Cardiac muscle cell (in vitro differentiated cells and primary cell): ENCODE measurements around the gene HOXC10. TPM values are rescaled to one million over a fixed set of nuclear protein-coding genes. Genes with fewer than 3 reads are reported as not detected.

Experiments
- DNase-seq, 2 donors: peaks; one replicate each; pipeline versions ENCODE4 v3.0.0 to v3.0.0-alpha.2; 2010 to 2017; ENCODE audit warnings: low read depth in 1 of 2, low spot score in 1 of 2
- H3K27ac ChIP-seq: fragments of 200-600 bp; sonication (generic); 2 replicates; pipeline ENCODE4 v1.5.1; 2016
- H3K27me3 ChIP-seq: fragments of 200-600 bp; sonication (generic); 2 replicates; pipeline ENCODE4 v1.6.0; 2016; ENCODE audit warnings: control low read depth
- H3K36me3 ChIP-seq: fragments of 200-600 bp; sonication (generic); 2 replicates; pipeline ENCODE4 v1.5.1; 2016; ENCODE audit warnings: control low read depth
- H3K4me1 ChIP-seq: fragments of 200-600 bp; sonication (generic); 2 replicates; pipeline ENCODE4 v1.8.1; 2017; ENCODE audit warnings: low read depth, mild to moderate bottlenecking, mixed run types
- H3K4me3 ChIP-seq: fragments of 200-600 bp; sonication (generic); 2 replicates; pipeline ENCODE4 v1.5.1; 2016; ENCODE audit warnings: mild to moderate bottlenecking
- H3K9me3 ChIP-seq: fragments of 200-600 bp; sonication (generic); 2 replicates; pipeline ENCODE4 v1.5.1; 2017; ENCODE audit warnings: low read depth, mild to moderate bottlenecking, control low read depth
- polyA plus RNA-seq: library from polyadenylated mRNA; unstranded; fragments of >200 nt; fragmentation: Nextera tagmentation; extraction: Ambion mirVana; gene quantifications from 2 replicates; pipeline ENCODE4 v1.2.1, GENCODE V29; 2016
- total RNA-seq: library from RNA; depleted of rRNA; stranded (reverse); fragments of >200 nt; gene quantifications from 2 replicates; pipeline ENCODE4 v1.2.3, GENCODE V29; 2016
- TF ChIP-seq, protein P1 (sequence below): IDR thresholded peaks from 2 replicates; pipeline ENCODE4 v1.5.1; 2012; ENCODE audit warnings: low read depth, mild to moderate bottlenecking, low read length

HOXC10 gene
- total and polyA plus RNA-seq, 2 experiments from 2014 or later: not detected

- Histone ChIP-seq H3K4me3 (no peak overlapping the region), H3K27me3 (peaks cover 100% of the 10 kb centered on the region), H3K27ac (no peak overlapping the region), H3K9me3 (no peaks in the 10 kb centered on the region), H3K36me3 (no peaks in the 10 kb centered on the region), H3K4me1 (peaks cover 3% of the 10 kb centered on the region)
- no peak for DNase-seq
- TF ChIP-seq, protein P1, sequence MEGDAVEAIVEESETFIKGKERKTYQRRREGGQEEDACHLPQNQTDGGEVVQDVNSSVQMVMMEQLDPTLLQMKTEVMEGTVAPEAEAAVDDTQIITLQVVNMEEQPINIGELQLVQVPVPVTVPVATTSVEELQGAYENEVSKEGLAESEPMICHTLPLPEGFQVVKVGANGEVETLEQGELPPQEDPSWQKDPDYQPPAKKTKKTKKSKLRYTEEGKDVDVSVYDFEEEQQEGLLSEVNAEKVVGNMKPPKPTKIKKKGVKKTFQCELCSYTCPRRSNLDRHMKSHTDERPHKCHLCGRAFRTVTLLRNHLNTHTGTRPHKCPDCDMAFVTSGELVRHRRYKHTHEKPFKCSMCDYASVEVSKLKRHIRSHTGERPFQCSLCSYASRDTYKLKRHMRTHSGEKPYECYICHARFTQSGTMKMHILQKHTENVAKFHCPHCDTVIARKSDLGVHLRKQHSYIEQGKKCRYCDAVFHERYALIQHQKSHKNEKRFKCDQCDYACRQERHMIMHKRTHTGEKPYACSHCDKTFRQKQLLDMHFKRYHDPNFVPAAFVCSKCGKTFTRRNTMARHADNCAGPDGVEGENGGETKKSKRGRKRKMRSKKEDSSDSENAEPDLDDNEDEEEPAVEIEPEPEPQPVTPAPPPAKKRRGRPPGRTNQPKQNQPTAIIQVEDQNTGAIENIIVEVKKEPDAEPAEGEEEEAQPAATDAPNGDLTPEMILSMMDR: no peak
Observed at GRCh38 chr12:53970451-53970850, 14.5 kb upstream of the HOXC10 start.

DNA sequence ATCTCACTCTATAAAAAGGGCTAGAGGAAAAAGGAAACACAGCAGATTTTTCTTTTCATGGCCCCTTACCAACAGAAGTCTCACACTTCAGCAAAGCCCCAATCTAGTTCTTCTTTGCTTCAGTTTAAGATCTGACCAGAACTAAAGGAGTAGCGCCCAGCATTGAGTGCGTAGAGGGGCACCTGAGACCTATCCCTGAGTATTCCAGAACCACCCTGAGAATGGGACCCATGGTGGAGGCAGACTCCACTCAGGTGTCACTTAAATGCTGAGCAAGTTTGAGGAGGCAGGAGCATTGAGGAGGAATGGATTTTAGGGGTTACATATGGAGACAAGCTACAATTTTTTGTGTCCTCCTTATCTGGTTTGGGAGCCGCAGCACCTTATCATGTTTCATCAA, 13.8 kb upstream of the HOXC10 start:
- Histone ChIP-seq H3K27ac (no peak overlapping the region), H3K27me3 (peaks cover 100% of the 10 kb centered on the region), H3K4me3 (no peak overlapping the region), H3K4me1 (peaks cover 4% of the 10 kb centered on the region), H3K36me3 (no peaks in the 10 kb centered on the region), H3K9me3 (no peaks in the 10 kb centered on the region)
- DNase-seq: no peak
- TF ChIP-seq, protein P1: no peak

- no peak for DNase-seq
- Histone ChIP-seq H3K4me1 (peaks cover 4% of the 10 kb centered on the region), H3K27me3 (peaks cover 100% of the 10 kb centered on the region), H3K27ac (no peak overlapping the region), H3K9me3 (no peaks in the 10 kb centered on the region), H3K4me3 (no peak overlapping the region), H3K36me3 (no peaks in the 10 kb centered on the region)
- TF ChIP-seq, protein P1: no peak
Observed at GRCh38 chr12:53971686-53972085, 13.3 kb upstream of the HOXC10 start.

GRCh38 chr12:53972152-53972702, 12.7 kb upstream of the HOXC10 start:
- no peak overlapping the region for H3K27ac ChIP-seq
- no peaks in the 10 kb centered on the region for H3K36me3 ChIP-seq
- TF ChIP-seq, protein P1: no peak
- no peak for DNase-seq
- peaks cover 4% of the 10 kb centered on the region for H3K4me1 ChIP-seq
- H3K4me3 ChIP-seq: no peak overlapping the region
- peaks cover 100% of the 10 kb centered on the region for H3K27me3 ChIP-seq
- H3K9me3 ChIP-seq: no peaks in the 10 kb centered on the region

GRCh38 chr12:53972722-53973235, 12.2 kb upstream of the HOXC10 start, which contains the start of gene HOXC11:
Gene HOXC11 (plus strand): TSS chr12:53973126. CDS start chr12:53973242, 116 bp downstream.
- Histone ChIP-seq H3K4me3 (no peak within 1 kb of the TSS), H3K27ac (no peak within 1 kb of the TSS), H3K36me3 (no peaks in the 10 kb centered on the region), H3K9me3 (no peaks in the 10 kb centered on the region), H3K27me3 (peaks cover 100% of the 10 kb centered on the region), H3K4me1 (peaks cover 4% of the 10 kb centered on the region)
- TF ChIP-seq, protein P1: no peak
- no peak for DNase-seq
